Caco-2 (cell line): ENCODE data around the gene STX5. TPM values are rescaled to one million over a fixed set of nuclear protein-coding genes. Genes with fewer than 3 reads are reported as not detected.
"Not testable (repeated sequence)": the region's sequence is repeated elsewhere in the genome, so short reads cannot be mapped to it uniquely, and the experiment has no call there.

ENCODE experiments used
- BruUV-seq: library from RNA; stranded (reverse); fragments of 400-500 nt; replicated peaks from 2 replicates; lab custom pipeline; 2021; lab: Mats Ljungman, UMichigan
- CTCF ChIA-PET: fragments of 300-600 bp; sonication (Branson Sonifier 250); formaldehyde crosslinking; loops from one replicate; lab custom pipeline; 2022; ENCODE audit warnings: antibody characterized with exemption; lab: Charles Lee
- POLR2A ChIA-PET: fragments of 300-600 bp; sonication (Branson Sonifier 250); formaldehyde crosslinking; loops from one replicate; lab custom pipeline; 2022; ENCODE audit warnings: antibody characterized with exemption; lab: Charles Lee
- DNase-seq, 2 experiments: peaks; one replicate each; pipeline versions ENCODE4 v3.0.0 to v3.0.0-alpha.2; 2020 to 2022
- H3K27me3 ChIP-seq: replicated peaks from 2 replicates; pipeline ENCODE4 v1.6.0; 2011; ENCODE audit warnings: low read length; ENCODE audit not compliant: control insufficient read depth, insufficient read depth
- H3K36me3 ChIP-seq: 2 replicates; pipeline ENCODE4 v1.5.1; 2011; ENCODE audit warnings: low read length; ENCODE audit not compliant: control insufficient read depth, insufficient read depth
- H3K4me1 ChIP-seq: fragments of 250-450 bp; sonication (Bioruptor Pico); 2 replicates; pipeline ENCODE4 v1.5.1; 2020; ENCODE audit warnings: mild to moderate bottlenecking
- H3K4me3 ChIP-seq: 2 replicates; pipeline ENCODE4 v1.5.1; 2011; ENCODE audit warnings: low read depth, mild to moderate bottlenecking, control low read depth, low read length
- H3K9me3 ChIP-seq: fragments of 250-450 bp; sonication (Bioruptor Pico); 2 replicates; pipeline ENCODE4 v1.5.1; 2020; ENCODE audit warnings: mild to moderate bottlenecking, moderate library complexity
- H3K27ac Mint-ChIP-seq: one replicate; pipeline ENCODE4 v1.8.0; 2022; ENCODE audit warnings: mixed read lengths; ENCODE audit not compliant: unreplicated experiment
- H3K27me3 Mint-ChIP-seq: one replicate; pipeline ENCODE4 v1.8.0; 2022; ENCODE audit warnings: mixed read lengths; ENCODE audit not compliant: insufficient read depth, unreplicated experiment
- H3K36me3 Mint-ChIP-seq: one replicate; pipeline ENCODE4 v1.8.0; 2022; ENCODE audit warnings: mild to moderate bottlenecking, mixed read lengths; ENCODE audit not compliant: insufficient read depth, unreplicated experiment
- H3K4me1 Mint-ChIP-seq: one replicate; pipeline ENCODE4 v1.8.0; 2022; ENCODE audit warnings: low read depth, mixed read lengths; ENCODE audit not compliant: unreplicated experiment
- H3K4me3 Mint-ChIP-seq: one replicate; pipeline ENCODE4 v1.8.0; 2022; ENCODE audit warnings: mild to moderate bottlenecking, moderate library complexity, mixed read lengths; ENCODE audit not compliant: unreplicated experiment
- H3K9me3 Mint-ChIP-seq: one replicate; pipeline ENCODE4 v1.8.0; 2022; ENCODE audit warnings: mixed read lengths; ENCODE audit not compliant: unreplicated experiment
- CTCF ChIP-seq, 2 experiments: fragments of 200-600 bp in 1 of 2; IDR thresholded peaks; 1 replicate in 1 of 2; 2 replicates in 1 of 2; pipeline versions ENCODE4 v1.5.1 to v1.8.0; 2011 to 2022; ENCODE audit warnings: antibody characterized with exemption in 1 of 2, control low read depth in 1 of 2, inconsistent platforms in 1 of 2, low read depth in 1 of 2, low read length in 1 of 2, mild to moderate bottlenecking in 1 of 2, moderate library complexity in 1 of 2; ENCODE audit not compliant: insufficient read depth in 1 of 2, severe bottlenecking in 1 of 2, unreplicated experiment in 1 of 2
- intact Hi-C: fragments of 100-400 bp; cut with micrococcal nuclease; formaldehyde crosslinking; loops from one replicate; pipeline ENCODE4 v1.10.0; 2022; ENCODE audit not compliant: unreplicated experiment
- total RNA-seq: library from RNA; stranded (reverse); gene quantifications from 2 replicates; pipeline ENCODE4 v1.2.3, GENCODE V29; 2022

Gene STX5
- total RNA-seq, 1 experiment from 2014 or later: 44.2 TPM

- peak within 1 kb of the TSS; percentile 100 for H3K27ac Mint-ChIP-seq
- peak within 1 kb of the TSS; percentile 90 for H3K4me3 Mint-ChIP-seq
- POLR2A ChIA-PET: interaction anchor here (0.5 to 1.7 kb wide), 21 partner anchors 8 to 241 kb away, joined by 3 to 68 read pairs (median 6); partner anchors contain the start of genes CSKMT, HNRNPUL2, SLC3A2 and TMEM179B
- no peaks in the 10 kb centered on the region for H3K9me3 Mint-ChIP-seq
- H3K4me3 ChIP-seq: peak within 1 kb of the TSS; percentile 66
- BruUV-seq: TSS peak; percentile 82
- H3K4me1 Mint-ChIP-seq: peaks cover 9% of the 10 kb centered on the region
- no peak for TF ChIP-seq CTCF (IDR thresholded peaks at IDR 0.05; ENCODE audit: insufficient read depth in 1 of 2, low read depth in 1 of 2, low read length in 1 of 2, severe bottlenecking in 1 of 2, unreplicated experiment in 1 of 2)
- H3K27me3 ChIP-seq: no peaks in the 10 kb centered on the region
- no peaks in the 10 kb centered on the region for H3K9me3 ChIP-seq
- intact Hi-C loops: loop anchor here (1.0 to 2.0 kb wide), 3 partner anchors 9 to 46 kb away; partner anchors contain the start of genes NXF1 and TMEM179B
- DNase-seq: no peak
- CTCF ChIA-PET: interaction anchor here (0.7 to 1.7 kb wide), 2 partner anchors 24 to 46 kb away, joined by 4 to 20 read pairs; partner anchors contain the start of gene TMEM179B
- H3K4me1 ChIP-seq: no peaks in the 10 kb centered on the region
- peaks cover 10% of the 10 kb centered on the region; the same call in 1 of the 2 replicates for H3K36me3 ChIP-seq
- peaks cover 85% of the 10 kb centered on the region for H3K36me3 Mint-ChIP-seq
- no peaks in the 10 kb centered on the region for H3K27me3 Mint-ChIP-seq
Measured at GRCh38 chr11:62832336-62833234, 734 bp upstream of the STX5 start, which contains the start of gene TEX54. TSS of gene TEX54 (minus strand) at chr11:62832841.

DNA sequence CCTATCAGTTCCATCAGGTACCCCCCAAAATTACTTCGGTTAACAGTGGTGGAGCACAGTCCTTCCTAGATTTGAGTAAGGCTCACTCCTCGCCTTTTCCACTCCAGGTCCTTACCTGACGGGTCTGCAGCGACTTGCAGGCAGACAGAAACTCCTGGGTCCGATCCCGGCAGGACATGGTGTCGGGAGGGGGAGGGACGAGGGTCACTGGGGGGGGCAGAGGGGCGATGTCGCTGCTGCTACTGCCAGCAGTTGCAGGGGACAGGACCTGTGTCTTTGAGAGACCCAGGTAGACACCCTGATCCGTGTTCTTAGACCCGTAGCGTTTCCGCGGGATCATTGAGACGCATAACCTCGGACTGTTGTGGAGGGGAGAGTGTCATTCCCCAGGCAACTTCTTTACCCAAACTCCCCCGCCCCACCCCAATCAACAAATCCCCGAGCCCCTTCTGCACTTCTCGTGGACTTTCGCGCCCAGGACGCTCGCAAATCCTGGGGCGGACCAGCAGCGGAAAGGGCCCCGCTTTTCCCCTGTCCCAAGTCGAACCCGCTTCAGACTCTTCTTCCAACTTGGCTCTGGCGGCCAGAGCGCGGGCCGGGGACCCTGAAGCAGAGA, 839 bp downstream of the STX5 start:
- no peaks in the 10 kb centered on the region for H3K9me3 ChIP-seq
- Mint-ChIP-seq H3K27ac (peak overlapping the region; percentile 100), H3K9me3 (no peaks in the 10 kb centered on the region), H3K4me1 (peaks cover 5% of the 10 kb centered on the region), H3K4me3 (peak overlapping the region; percentile 90), H3K27me3 (no peaks in the 10 kb centered on the region), H3K36me3 (peaks cover 81% of the 10 kb centered on the region)
- no peaks in the 10 kb centered on the region for H3K4me1 ChIP-seq
- BruUV-seq: no TSS peak
- ChIA-PET POLR2A (interaction anchor here (0.6 to 1.7 kb wide), 16 partner anchors 10 to 240 kb away, joined by 3 to 68 read pairs (median 6); partner anchors contain the start of genes HNRNPUL2, SLC3A2, TMEM179B and TMEM223), CTCF (interaction anchor here (1.0 to 1.7 kb wide), 2 partner anchors 10 to 44 kb away, joined by 4 to 20 read pairs; partner anchors contain the start of gene TMEM179B)
- H3K36me3 ChIP-seq: peaks cover 10% of the 10 kb centered on the region; the same call in 1 of the 2 replicates
- intact Hi-C loops: no loop called here
- DNase-seq: peak in 1 of 2 experiments; percentile 27
- H3K27me3 ChIP-seq: no peaks in the 10 kb centered on the region
- peak overlapping the region; percentile 66 for H3K4me3 ChIP-seq
- no peak for TF ChIP-seq CTCF (IDR thresholded peaks at IDR 0.05; ENCODE audit: insufficient read depth in 1 of 2, low read depth in 1 of 2, low read length in 1 of 2, severe bottlenecking in 1 of 2, unreplicated experiment in 1 of 2)

DNA sequence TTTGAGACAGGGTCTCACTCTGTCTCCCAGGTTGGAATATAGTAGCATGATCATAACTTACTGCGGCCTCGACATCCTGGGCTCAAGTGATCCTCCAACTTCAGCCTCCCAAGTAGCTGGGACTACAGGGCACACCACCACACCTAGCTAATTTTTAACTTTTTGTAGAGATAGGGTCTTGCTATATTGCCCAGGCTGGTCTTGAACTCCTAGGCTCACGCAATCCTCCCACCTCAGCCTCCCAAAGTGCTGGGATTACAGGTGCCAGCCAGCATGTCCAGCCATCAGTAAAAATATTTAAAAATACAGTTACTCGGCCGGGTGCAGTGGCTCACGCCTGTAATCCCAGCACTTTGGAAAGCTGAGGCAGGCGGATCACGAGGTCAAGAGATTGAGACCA, 3.7 kb downstream of the STX5 start:
- CTCF ChIA-PET: interaction anchor here (1.6 kb wide), 1 partner anchor 41 kb away, joined by 5 read pairs; the partner anchor contains the start of gene TMEM179B
- BruUV-seq, H3K9me3 ChIP-seq, intact Hi-C loops, H3K27ac Mint-ChIP-seq, H3K27me3 ChIP-seq, H3K27me3 Mint-ChIP-seq, POLR2A ChIA-PET, H3K4me1 ChIP-seq, DNase-seq, H3K9me3 Mint-ChIP-seq, H3K4me3 ChIP-seq, H3K4me3 Mint-ChIP-seq, H3K4me1 Mint-ChIP-seq, H3K36me3 ChIP-seq: not testable (repeated sequence)
- peaks cover 85% of the 10 kb centered on the region for H3K36me3 Mint-ChIP-seq
